Measurements from ENCODE around the gene NDUFAF8. TPM values are rescaled to one million over a fixed set of nuclear protein-coding genes. Genes with fewer than 3 reads are reported as not detected.
A peak's percentile ranks its signal among the peaks of the same experiment; 100 is the strongest.

Gene NDUFAF8
- total and polyA plus RNA-seq, 10 of the 15 experiments (the other 5 are each of a cell fraction or from before 2014, with no cell fraction given), result 22.0 to 307 (median 106) TPM

GRCh38 chr17:81249223-81250040 lies 10.3 kb downstream of the NDUFAF8 start:
- TF ChIP-seq USF1 (IDR thresholded peaks at IDR 0.05; ENCODE audit: borderline replicate concordance, extremely low read length, insufficient read depth, low read depth, low read length) (no peak), POLR2AphosphoS5 (IDR thresholded peaks at IDR 0.05; ENCODE audit: low read length) (peak; percentile 25; the same call in 1 of the 2 replicates), POLR2A (IDR thresholded peaks at IDR 0.05; ENCODE audit: low read depth, low read length) (0 out of 2 replicates have a peak, but pooled peaks have one; percentile 5), NFXL1 (IDR thresholded peaks at IDR 0.05; ENCODE audit: borderline replicate concordance) (no peak)
- no peaks in the 10 kb centered on the region for H3K79me2 ChIP-seq (ENCODE audit: control insufficient read depth, insufficient read depth, low read length)
- DNase-seq (ENCODE audit: low read depth, low spot score) (no peak), ATAC-seq (no peak), FAIRE-seq (no peak)
- SMC1A ChIA-PET (ENCODE audit: uncharacterized antibody, unreplicated experiment), result no interaction called here
- H3K27me3 ChIP-seq (replicated peaks in 1 of 2; ENCODE audit: control insufficient read depth in 2 of 2, insufficient read depth in 2 of 2, low read length in 1 of 2), result no peaks in the 10 kb centered on the region
- H3K4me2 ChIP-seq (ENCODE audit: control insufficient read depth, insufficient read depth), result no peak overlapping the region
- no TSS peak for BruUV-seq (replicated peaks)
- CTCF ChIA-PET, result no interaction called here
- intact Hi-C loops (cut with micrococcal nuclease; ENCODE audit: unreplicated experiment) (loop anchor here (5.0 to 10.0 kb wide), 2 partner anchors 265 to 353 kb away; partner anchors contain the start of gene ACTG1), in situ Hi-C loops (cut with MboI) (loop anchor here (25.0 kb wide), 1 partner anchor 237 kb away; no protein-coding TSS in a partner anchor)
- POLR2A ChIA-PET, result no interaction called here
- no peak overlapping the region for H2AFZ ChIP-seq (ENCODE audit: control insufficient read depth, low read depth, low read length)
- H3K4me3 ChIP-seq, result no peak overlapping the region
- RAD21 ChIA-PET (ENCODE audit: unreplicated experiment), result no interaction called here
- no peaks in the 10 kb centered on the region for H4K20me1 ChIP-seq (ENCODE audit: control insufficient read depth, insufficient read depth)
- WGBS (ENCODE audit: insufficient coverage, insufficient replicate concordance, low lambda C conversion rate, missing lambda C conversion rate), result 91% methylated on average over 15 of the region's 15 CpGs
- H3K9me3 ChIP-seq (replicated peaks; ENCODE audit: control insufficient read depth, insufficient read depth, low read length), result no peaks in the 10 kb centered on the region
- H3K36me3 ChIP-seq (ENCODE audit: control insufficient read depth in 2 of 2, insufficient read depth in 2 of 2, low read length in 1 of 2), result peaks cover 2% of the 10 kb centered on the region in 2 experiments; a peak in 3 of 4 replicates
- peaks cover 15% of the 10 kb centered on the region for H3K4me1 ChIP-seq (ENCODE audit: control insufficient read depth, insufficient read depth, low read length)
- H3K27ac ChIP-seq (ENCODE audit: control insufficient read depth, insufficient read depth), result no peak overlapping the region
- no peak overlapping the region for H3K9ac ChIP-seq (ENCODE audit: control insufficient read depth, insufficient read depth, low read length)

Measured in GM12878 (cell line).